Hepatocyte (in vitro differentiated cells): Measurements from ENCODE around the gene LMBR1L. TPM values are rescaled to one million over a fixed set of nuclear protein-coding genes. Genes with fewer than 3 reads are reported as not detected.
A peak's percentile ranks its signal among the peaks of the same experiment; 100 is the strongest.

ENCODE experiments used
- DNase-seq: peaks from one replicate; pipeline ENCODE4 v3.0.0-alpha.2; 2016; ENCODE audit warnings: low spot score
- H2AFZ ChIP-seq: fragments of 200-600 bp; sonication (generic); 2 replicates; pipeline ENCODE4 v1.6.0; 2016; ENCODE audit warnings: antibody characterized with exemption, mild to moderate bottlenecking
- H3K27ac ChIP-seq: fragments of 200-600 bp; sonication (generic); 2 replicates; pipeline ENCODE4 v1.5.1; 2016; ENCODE audit warnings: mild to moderate bottlenecking
- H3K27me3 ChIP-seq: fragments of 200-600 bp; sonication (generic); 2 replicates; pipeline ENCODE4 v1.6.1; 2016
- H3K36me3 ChIP-seq: fragments of 200-600 bp; sonication (generic); replicated peaks from 2 replicates; pipeline ENCODE4 v1.5.1; 2016; ENCODE audit warnings: low read depth; ENCODE audit not compliant: insufficient read depth
- H3K4me1 ChIP-seq: fragments of 200-600 bp; sonication (generic); 2 replicates; pipeline ENCODE4 v1.5.1; 2016; ENCODE audit warnings: mild to moderate bottlenecking, moderate library complexity; ENCODE audit not compliant: insufficient read depth
- H3K4me2 ChIP-seq: fragments of 200-600 bp; sonication (generic); 2 replicates; pipeline ENCODE4 v1.6.0; 2016
- H3K4me3 ChIP-seq: fragments of 200-600 bp; sonication (generic); 2 replicates; pipeline ENCODE4 v1.5.1; 2016; ENCODE audit warnings: mild to moderate bottlenecking
- H3K79me2 ChIP-seq: fragments of 200-600 bp; sonication (generic); 2 replicates; pipeline ENCODE4 v1.6.0; 2017; ENCODE audit warnings: mild to moderate bottlenecking
- H3K9me2 ChIP-seq: fragments of 200-600 bp; sonication (generic); replicated peaks from 2 replicates; pipeline ENCODE4 v1.6.0; 2017; ENCODE audit warnings: mild to moderate bottlenecking; ENCODE audit not compliant: insufficient read depth
- H3K9me3 ChIP-seq: fragments of 200-600 bp; sonication (generic); 2 replicates; pipeline ENCODE4 v1.5.1; 2016; ENCODE audit warnings: low read depth, mild to moderate bottlenecking
- H4K20me1 ChIP-seq: fragments of 200-600 bp; sonication (generic); 2 replicates; pipeline ENCODE4 v1.6.0; 2016; ENCODE audit warnings: mild to moderate bottlenecking; ENCODE audit not compliant: insufficient read depth, poor library complexity, severe bottlenecking
- CTCF ChIP-seq: fragments of 200-600 bp; sonication (generic); IDR thresholded peaks from 2 replicates; pipeline ENCODE4 v1.5.1; 2016; ENCODE audit warnings: antibody characterized with exemption, mild to moderate bottlenecking; ENCODE audit not compliant: poor library complexity
- EZH2 ChIP-seq: fragments of 200-600 bp; sonication (generic); IDR thresholded peaks from 2 replicates; pipeline ENCODE4 v1.6.1; 2016; ENCODE audit warnings: antibody characterized with exemption, mild to moderate bottlenecking, borderline replicate concordance
- EZH2phosphoT487 ChIP-seq: fragments of 200-600 bp; sonication (generic); IDR thresholded peaks from one replicate; pipeline ENCODE4 v1.6.1; 2018; ENCODE audit warnings: antibody characterized with exemption, mild to moderate bottlenecking, low read depth, moderate library complexity; ENCODE audit not compliant: unreplicated experiment, severe bottlenecking
- WGBS: methylation state at CpG from one replicate; pipeline ENCODE4 v1.1.6; 2016; ENCODE audit warnings: low lambda C conversion rate; ENCODE audit errors: missing lambda C conversion rate; 5-methylcytosine and 5-hydroxymethylcytosine counted together
- polyA plus RNA-seq: library from polyadenylated mRNA; unstranded; fragments of >200 nt; fragmentation: Nextera tagmentation; extraction: Ambion mirVana; gene quantifications from 2 replicates; pipeline ENCODE4 v1.2.1, GENCODE V29; 2016
- total RNA-seq: library from RNA; depleted of rRNA; stranded (reverse); fragments of >200 nt; gene quantifications from 2 replicates; pipeline ENCODE4 v1.2.3, GENCODE V29; 2014

The LMBR1L gene
- total and polyA plus RNA-seq, 2 experiments from 2014 or later, result 33.3 to 74.1 TPM

GRCh38 chr12:49100380-49100779 lies 10.3 kb downstream of the LMBR1L start:
- H3K4me2 ChIP-seq, result no peak overlapping the region
- no peaks in the 10 kb centered on the region for H3K9me2 ChIP-seq
- H3K27ac ChIP-seq, result no peak overlapping the region
- WGBS, result 87% methylated on average over 6 of the region's 6 CpGs
- H3K79me2 ChIP-seq, result peaks cover 9% of the 10 kb centered on the region
- TF ChIP-seq CTCF (no peak), EZH2 (no peak), EZH2phosphoT487 (no peak)
- DNase-seq, result no peak
- H3K36me3 ChIP-seq, result no peaks in the 10 kb centered on the region
- H3K4me3 ChIP-seq, result no peak overlapping the region
- H3K9me3 ChIP-seq, result no peaks in the 10 kb centered on the region
- peaks cover 4% of the 10 kb centered on the region for H3K27me3 ChIP-seq
- H4K20me1 ChIP-seq, result peaks cover 8% of the 10 kb centered on the region
- no peak overlapping the region for H2AFZ ChIP-seq
- no peaks in the 10 kb centered on the region for H3K4me1 ChIP-seq

- H3K36me3 ChIP-seq, result no peaks in the 10 kb centered on the region
- no peak overlapping the region for H2AFZ ChIP-seq
- no peaks in the 10 kb centered on the region for H3K9me2 ChIP-seq
- H4K20me1 ChIP-seq, result no peaks in the 10 kb centered on the region
- TF ChIP-seq CTCF, result no peak
- no peak for TF ChIP-seq EZH2
- H3K4me1 ChIP-seq, result peaks cover 10% of the 10 kb centered on the region
- no peak overlapping the region for H3K27ac ChIP-seq
- no peaks in the 10 kb centered on the region for H3K79me2 ChIP-seq
- no peaks in the 10 kb centered on the region for H3K9me3 ChIP-seq
- 94% methylated on average over 2 of the region's 2 CpGs for WGBS
- H3K27me3 ChIP-seq, result peaks cover 21% of the 10 kb centered on the region
- no peak for DNase-seq
- H3K4me2 ChIP-seq, result no peak overlapping the region
- H3K4me3 ChIP-seq, result no peak overlapping the region
Observed at GRCh38 chr12:49098703-49099102, 11.9 kb downstream of the LMBR1L start.

- no peaks in the 10 kb centered on the region for H3K79me2 ChIP-seq
- WGBS, result 73% methylated on average over 4 of the region's 4 CpGs
- H3K27ac ChIP-seq, result no peak overlapping the region
- no peaks in the 10 kb centered on the region for H3K9me2 ChIP-seq
- H2AFZ ChIP-seq, result no peak overlapping the region
- H3K4me2 ChIP-seq, result no peak overlapping the region
- peak; percentile 55 for DNase-seq
- no peaks in the 10 kb centered on the region for H3K36me3 ChIP-seq
- no peak overlapping the region for H3K4me3 ChIP-seq
- peak; percentile 55 for TF ChIP-seq CTCF
- TF ChIP-seq EZH2, result no peak
- peaks cover 27% of the 10 kb centered on the region for H3K27me3 ChIP-seq
- H4K20me1 ChIP-seq, result no peaks in the 10 kb centered on the region
- peaks cover 10% of the 10 kb centered on the region for H3K4me1 ChIP-seq
- H3K9me3 ChIP-seq, result no peaks in the 10 kb centered on the region
Observed at GRCh38 chr12:49098035-49098451, 12.6 kb downstream of the LMBR1L start.

GRCh38 chr12:49097381-49097780 lies 13.3 kb downstream of the LMBR1L start:
- H3K27me3 ChIP-seq, result peaks cover 34% of the 10 kb centered on the region
- no peak overlapping the region for H3K4me3 ChIP-seq
- H3K27ac ChIP-seq, result no peak overlapping the region
- no peak overlapping the region for H3K4me2 ChIP-seq
- 95% methylated on average over 3 of the region's 3 CpGs for WGBS
- DNase-seq, result no peak
- H2AFZ ChIP-seq, result no peak overlapping the region
- H3K36me3 ChIP-seq, result no peaks in the 10 kb centered on the region
- H3K9me2 ChIP-seq, result no peaks in the 10 kb centered on the region
- H3K9me3 ChIP-seq, result no peaks in the 10 kb centered on the region
- H3K4me1 ChIP-seq, result peaks cover 10% of the 10 kb centered on the region
- no peaks in the 10 kb centered on the region for H3K79me2 ChIP-seq
- TF ChIP-seq EZH2 (no peak), EZH2phosphoT487 (no peak), CTCF (no peak)
- no peaks in the 10 kb centered on the region for H4K20me1 ChIP-seq
